Pancreas (tissue), 10 donors: ENCODE results near the gene ASXL3. TPM values are rescaled to one million over a fixed set of nuclear protein-coding genes. Genes with fewer than 3 reads are reported as not detected.

ENCODE experiments used
- ATAC-seq, 4 donors: fragments of 200-7000 bp; cut with Tn5 transposase; one replicate each; pipeline versions ENCODE4 v1.8.0 to v1.9.1; 2020; ENCODE audit warnings: mild to moderate bottlenecking in 4 of 4, moderate library complexity in 4 of 4
- DNase-seq, 6 donors: peaks; one replicate each; pipeline ENCODE4 v3.0.0-alpha.2; 2020
- FAIRE-seq: peaks from 2 replicates; lab custom pipeline; 2012; peaks lifted over from hg19 to GRCh38; lab: Jason Lieb, UNC
- H3K27ac ChIP-seq, 4 donors: fragments of 200-600 bp; sonication (generic); 1 replicate in 3 of 4; 2 replicates in 1 of 4; pipeline versions ENCODE4 v1.5.0 to v1.8.0; 2020
- H3K27me3 ChIP-seq, 4 donors: fragments of 200-600 bp; one replicate each; pipeline ENCODE4 v1.8.0; 2021
- H3K36me3 ChIP-seq, 3 donors: fragments of 200-600 bp; sonication (generic) in 1 of 3; one replicate each; pipeline versions ENCODE4 v1.5.0 to v1.8.0; 2020 to 2021
- H3K4me1 ChIP-seq, 3 donors: fragments of 200-600 bp; one replicate each; pipeline ENCODE4 v1.8.0; 2021
- H3K4me3 ChIP-seq, 4 donors: fragments of 200-600 bp; sonication (generic) in 2 of 4; one replicate each; pipeline versions ENCODE4 v1.5.0 to v1.8.0; 2020 to 2021
- H3K9me3 ChIP-seq, 4 donors: fragments of 200-600 bp; one replicate each; pipeline ENCODE4 v1.8.0; 2021
- WGBS, 2 donors: extraction: QIAGEN DNeasy Blood & Tissue Kit; methylation state at CpG; one replicate each; pipeline ENCODE4 v1.1.7; 2013; 5-methylcytosine and 5-hydroxymethylcytosine counted together
- intact Hi-C, 3 donors: fragments of 100-400 bp; cut with DNase I; formaldehyde crosslinking; loops; one replicate each; pipeline versions ENCODE4 v1.11.1 to v1.14.2; 2022
- polyA plus RNA-seq, 2 donors: library from polyadenylated mRNA; stranded (reverse); fragments of 200-250 nt; gene quantifications; one replicate each; pipeline ENCODE4 v1.2.3, GENCODE V29; 2013
- total RNA-seq, 6 donors: library from RNA; stranded (reverse); fragmentation: NEBNext Ultra II Directional in 4 of 6; extraction: Animal tissue kit (Norgen Biotek cat#: 25700) in 4 of 6; gene quantifications; one replicate each; pipeline versions ENCODE4 v1.2.1 to v1.2.4, GENCODE V29; 2021 to 2023
- TF ChIP-seq, protein P1 (sequence below), 4 donors: fragments of 200-600 bp; sonication (generic) in 3 of 4; IDR thresholded peaks; one replicate each; pipeline versions ENCODE4 v1.5.0 to v1.8.0; 2021; ENCODE audit warnings: antibody characterized with exemption in 4 of 4
- donor health status: healthy with polysubstance abuse.
- donor health status: DM: no; HTN: no; CAD: no; lungs with moderate emphysema.
- donor health status: DM: no; HTN: no; CAD: no.
- donor health status: control.
- donor health status: control.
- donor health status: Bipolar disorder and iron deficiency.
- donor health status: DM: yes; HTN: yes; CAD: no.
- donor health status: DM: no; HTN: no; CAD: no.
- donor health status: DM: no; HTN: no; CAD: no.
- donor health status: DM: yes; HTN: yes; CAD: no.

The ASXL3 gene
- total and polyA plus RNA-seq, 8 donors, result 0.49 to 2.5 (median 1.6) TPM

DNA sequence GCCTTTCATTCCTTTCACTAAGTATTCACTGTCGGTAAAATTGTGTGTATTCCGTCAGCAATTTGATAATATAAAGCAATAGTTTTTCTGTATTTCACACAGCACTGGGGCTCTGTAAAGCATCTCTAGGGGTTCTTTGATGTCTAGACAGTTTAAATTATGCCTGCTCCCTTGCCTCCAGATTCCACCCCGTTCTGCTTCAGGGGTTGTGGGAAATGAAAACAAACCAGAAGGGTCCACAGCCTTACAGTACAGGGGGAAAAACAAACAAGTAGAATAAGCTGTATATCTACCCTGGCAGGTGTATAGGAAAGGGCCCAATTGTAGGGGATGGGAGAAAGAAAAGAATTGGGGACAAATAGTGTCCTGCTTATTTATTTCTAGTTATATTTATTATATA is 63.1 kb downstream of the ASXL3 start:
- DNase-seq (no peak), FAIRE-seq (no peak), ATAC-seq (no peak)
- Histone ChIP-seq H3K36me3 (no peaks in the 10 kb centered on the region), H3K27me3 (no peaks in the 10 kb centered on the region), H3K27ac (no peak overlapping the region), H3K9me3 (no peaks in the 10 kb centered on the region), H3K4me1 (no peaks in the 10 kb centered on the region), H3K4me3 (no peak overlapping the region)
- TF ChIP-seq, protein P1, sequence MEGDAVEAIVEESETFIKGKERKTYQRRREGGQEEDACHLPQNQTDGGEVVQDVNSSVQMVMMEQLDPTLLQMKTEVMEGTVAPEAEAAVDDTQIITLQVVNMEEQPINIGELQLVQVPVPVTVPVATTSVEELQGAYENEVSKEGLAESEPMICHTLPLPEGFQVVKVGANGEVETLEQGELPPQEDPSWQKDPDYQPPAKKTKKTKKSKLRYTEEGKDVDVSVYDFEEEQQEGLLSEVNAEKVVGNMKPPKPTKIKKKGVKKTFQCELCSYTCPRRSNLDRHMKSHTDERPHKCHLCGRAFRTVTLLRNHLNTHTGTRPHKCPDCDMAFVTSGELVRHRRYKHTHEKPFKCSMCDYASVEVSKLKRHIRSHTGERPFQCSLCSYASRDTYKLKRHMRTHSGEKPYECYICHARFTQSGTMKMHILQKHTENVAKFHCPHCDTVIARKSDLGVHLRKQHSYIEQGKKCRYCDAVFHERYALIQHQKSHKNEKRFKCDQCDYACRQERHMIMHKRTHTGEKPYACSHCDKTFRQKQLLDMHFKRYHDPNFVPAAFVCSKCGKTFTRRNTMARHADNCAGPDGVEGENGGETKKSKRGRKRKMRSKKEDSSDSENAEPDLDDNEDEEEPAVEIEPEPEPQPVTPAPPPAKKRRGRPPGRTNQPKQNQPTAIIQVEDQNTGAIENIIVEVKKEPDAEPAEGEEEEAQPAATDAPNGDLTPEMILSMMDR (IDR thresholded peaks at IDR 0.05), result no peak
- intact Hi-C loops, result no loop called here
- WGBS, 2 donors, result 76 to 83% methylated on average over 3 of the region's 3 CpGs

DNA sequence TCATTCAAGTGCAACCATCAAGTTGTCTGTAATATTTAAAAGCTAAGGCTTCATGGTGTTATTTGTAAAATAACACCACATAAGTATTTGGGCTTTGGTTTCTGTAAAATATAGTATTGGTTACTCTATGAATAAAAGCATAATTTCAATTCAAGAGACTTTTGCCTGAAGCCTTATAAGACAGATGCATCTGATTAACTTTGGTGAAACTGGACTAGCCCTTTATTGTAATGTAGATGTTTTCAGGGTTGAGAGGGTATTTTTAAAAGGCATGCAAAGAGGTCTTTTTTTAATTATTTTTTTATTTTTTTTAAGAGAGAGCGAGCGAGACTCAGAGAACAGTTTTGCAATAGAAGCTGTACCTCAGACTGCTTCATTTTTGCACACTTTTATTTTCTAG is 66.5 kb downstream of the ASXL3 start:
- Histone ChIP-seq H3K27ac (no peak overlapping the region), H3K27me3 (no peaks in the 10 kb centered on the region), H3K9me3 (no peaks in the 10 kb centered on the region), H3K4me1 (no peaks in the 10 kb centered on the region), H3K36me3 (no peaks in the 10 kb centered on the region), H3K4me3 (no peak overlapping the region)
- FAIRE-seq, result no peak
- DNase-seq, result no peak
- intact Hi-C loops, result no loop called here
- TF ChIP-seq, protein P1 (IDR thresholded peaks at IDR 0.05), result no peak
- ATAC-seq, result no peak
- 85 to 98% methylated on average over 2 of the region's 2 CpGs for WGBS, 2 donors

DNA sequence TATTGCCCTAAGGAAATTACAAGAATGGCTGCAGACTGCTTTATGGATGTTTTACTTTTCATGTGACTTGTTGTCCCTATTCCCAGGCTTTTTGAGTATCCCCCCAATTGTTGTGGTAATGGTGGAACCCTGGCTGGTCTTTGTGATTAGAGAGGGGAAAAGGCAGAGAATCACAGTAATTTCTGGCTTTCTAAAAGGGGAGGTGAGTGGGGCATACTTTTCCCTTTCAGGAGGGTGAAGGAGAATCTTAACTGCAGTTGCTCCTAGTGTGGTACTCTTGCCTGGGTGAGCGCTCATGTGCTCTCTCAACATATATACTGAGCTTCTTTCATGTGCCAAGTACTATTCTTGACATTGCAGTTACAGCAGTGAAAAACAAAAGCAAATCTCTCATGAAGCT is 69.3 kb downstream of the ASXL3 start:
- no peak for DNase-seq
- TF ChIP-seq, protein P1 (IDR thresholded peaks at IDR 0.05), result no peak
- intact Hi-C loops, result no loop called here
- no peak for ATAC-seq
- H3K9me3 ChIP-seq, result no peaks in the 10 kb centered on the region
- no peaks in the 10 kb centered on the region for H3K36me3 ChIP-seq
- H3K4me1 ChIP-seq, result no peaks in the 10 kb centered on the region
- H3K27ac ChIP-seq, result no peak overlapping the region
- 98 to 100% methylated on average over 1 of the region's 1 CpG for WGBS, 2 donors
- no peak for FAIRE-seq
- H3K4me3 ChIP-seq, result no peak overlapping the region
- no peaks in the 10 kb centered on the region for H3K27me3 ChIP-seq

DNA sequence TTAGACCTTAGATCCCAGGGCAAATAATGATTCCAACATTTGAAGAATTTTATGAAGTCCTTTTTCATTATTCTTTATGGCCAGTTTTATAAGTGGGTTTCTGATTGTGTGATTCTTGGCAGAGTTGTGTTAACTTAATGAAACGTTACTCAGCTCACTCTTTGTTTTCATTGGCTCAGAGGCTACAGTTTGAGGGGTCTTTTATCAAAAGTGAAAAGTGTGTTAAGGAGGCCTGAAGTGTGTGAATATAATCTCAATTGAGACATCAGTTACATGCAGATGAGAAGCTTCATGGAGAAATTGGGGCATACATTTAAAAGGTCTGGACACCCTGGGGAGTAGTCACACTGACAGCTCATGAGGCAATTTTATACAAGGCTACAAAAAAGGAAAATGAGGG is 74.6 kb downstream of the ASXL3 start:
- no peaks in the 10 kb centered on the region for H3K36me3 ChIP-seq
- H3K4me3 ChIP-seq, result no peak overlapping the region
- DNase-seq (no peak), ATAC-seq (no peak), FAIRE-seq (no peak)
- H3K27ac ChIP-seq, result no peak overlapping the region
- intact Hi-C loops, result no loop called here
- 22 to 29% methylated on average over 1 of the region's 1 CpG for WGBS, 2 donors
- no peaks in the 10 kb centered on the region for H3K27me3 ChIP-seq
- no peaks in the 10 kb centered on the region for H3K4me1 ChIP-seq
- TF ChIP-seq, protein P1 (IDR thresholded peaks at IDR 0.05), result no peak
- no peaks in the 10 kb centered on the region for H3K9me3 ChIP-seq

DNA sequence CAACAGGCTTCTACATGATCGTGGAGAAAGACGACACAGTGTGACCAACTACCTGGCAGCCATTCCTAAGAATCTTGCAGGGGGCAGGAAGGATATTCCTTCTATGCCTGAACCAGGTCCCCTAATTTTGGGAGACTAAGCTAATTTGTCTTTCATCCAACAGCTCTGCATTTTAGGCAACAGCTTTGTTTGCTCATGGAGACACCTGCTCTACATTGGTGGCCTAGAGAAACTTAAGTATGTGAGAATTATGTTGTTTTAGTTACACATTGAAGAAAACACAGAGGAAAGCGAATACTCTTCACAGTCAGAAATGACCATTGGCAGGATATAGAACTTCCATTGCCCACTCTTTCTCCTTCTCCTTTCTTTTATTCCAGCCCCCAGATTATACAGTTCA is 75.2 kb downstream of the ASXL3 start:
- Histone ChIP-seq H3K36me3 (no peaks in the 10 kb centered on the region), H3K4me3 (no peak overlapping the region), H3K4me1 (no peaks in the 10 kb centered on the region), H3K27ac (no peak overlapping the region), H3K9me3 (no peaks in the 10 kb centered on the region), H3K27me3 (no peaks in the 10 kb centered on the region)
- no peak for FAIRE-seq
- ATAC-seq, result no peak
- WGBS, 2 donors, result 61 to 72% methylated on average over 3 of the region's 3 CpGs
- DNase-seq, result no peak
- intact Hi-C loops, result no loop called here
- TF ChIP-seq, protein P1 (IDR thresholded peaks at IDR 0.05), result no peak
